LoVo (cell line): ENCODE results near the gene CACNA1F.

ENCODE experiments used
- DNase-seq: peaks from one replicate; pipeline ENCODE4 v3.0.0-alpha.2; 2016; ENCODE audit warnings: low spot score

The CACNA1F gene

GRCh38 chrX:49233176-49233575 is at the start of gene CACNA1F:
CACNA1F (minus strand) TSS chrX:49233340; CDS start chrX:49233309, 31 bp downstream.
- no peak for DNase-seq

- DNase-seq: no peak
Measured at GRCh38 chrX:49282647-49283011, 49.5 kb upstream of the CACNA1F start.

GRCh38 chrX:49278081-49278480 is 44.9 kb upstream of the CACNA1F start:
- no peak for DNase-seq

GRCh38 chrX:49277535-49277830 is 44.3 kb upstream of the CACNA1F start:
- no peak for DNase-seq

GRCh38 chrX:49276671-49277534 is 43.8 kb upstream of the CACNA1F start:
- DNase-seq: no peak

- DNase-seq: no peak
Measured at GRCh38 chrX:49276207-49276606, 43.1 kb upstream of the CACNA1F start.

- DNase-seq: no peak
Measured at GRCh38 chrX:49273181-49273727, 40.1 kb upstream of the CACNA1F start.

DNA sequence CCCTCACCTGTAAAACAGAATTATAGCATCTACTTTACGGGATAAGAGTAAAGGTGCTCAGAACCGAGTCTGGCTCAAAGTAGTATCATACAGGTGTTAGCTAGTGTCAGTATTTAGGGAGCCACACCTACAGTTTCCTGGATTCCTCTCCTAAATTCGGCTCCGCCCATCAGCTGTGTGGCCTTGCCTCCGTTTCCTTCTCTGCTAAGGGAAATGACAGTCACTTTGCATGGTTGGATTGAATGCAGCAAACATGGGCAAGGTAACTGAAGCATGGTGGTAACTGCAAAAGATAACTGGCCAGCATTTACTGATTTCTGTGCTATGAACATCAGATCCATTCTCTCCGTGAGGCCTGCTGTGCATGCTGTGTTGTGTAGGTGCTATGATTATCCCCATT is 39.3 kb upstream of the CACNA1F start:
- DNase-seq: no peak

DNA sequence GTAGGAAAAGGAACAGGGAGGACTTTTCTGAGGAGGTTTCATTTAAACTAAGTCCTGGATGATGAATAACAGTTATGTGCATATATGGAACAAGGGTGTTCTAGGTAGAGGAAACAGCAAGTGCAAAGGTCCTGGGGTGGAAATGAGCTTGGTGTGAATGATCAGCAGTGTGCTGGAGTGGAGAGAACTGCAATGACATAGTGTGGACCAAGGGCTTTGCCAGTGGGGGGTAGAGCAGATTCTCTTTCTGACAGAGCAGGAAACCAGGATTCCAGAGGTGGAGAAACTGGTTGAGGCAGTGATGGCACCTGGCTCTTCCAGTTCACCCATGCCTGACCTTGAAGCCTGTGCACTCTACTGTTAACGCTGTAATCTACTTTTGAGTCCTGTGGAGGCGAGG is 38.2 kb upstream of the CACNA1F start:
- no peak for DNase-seq

DNA sequence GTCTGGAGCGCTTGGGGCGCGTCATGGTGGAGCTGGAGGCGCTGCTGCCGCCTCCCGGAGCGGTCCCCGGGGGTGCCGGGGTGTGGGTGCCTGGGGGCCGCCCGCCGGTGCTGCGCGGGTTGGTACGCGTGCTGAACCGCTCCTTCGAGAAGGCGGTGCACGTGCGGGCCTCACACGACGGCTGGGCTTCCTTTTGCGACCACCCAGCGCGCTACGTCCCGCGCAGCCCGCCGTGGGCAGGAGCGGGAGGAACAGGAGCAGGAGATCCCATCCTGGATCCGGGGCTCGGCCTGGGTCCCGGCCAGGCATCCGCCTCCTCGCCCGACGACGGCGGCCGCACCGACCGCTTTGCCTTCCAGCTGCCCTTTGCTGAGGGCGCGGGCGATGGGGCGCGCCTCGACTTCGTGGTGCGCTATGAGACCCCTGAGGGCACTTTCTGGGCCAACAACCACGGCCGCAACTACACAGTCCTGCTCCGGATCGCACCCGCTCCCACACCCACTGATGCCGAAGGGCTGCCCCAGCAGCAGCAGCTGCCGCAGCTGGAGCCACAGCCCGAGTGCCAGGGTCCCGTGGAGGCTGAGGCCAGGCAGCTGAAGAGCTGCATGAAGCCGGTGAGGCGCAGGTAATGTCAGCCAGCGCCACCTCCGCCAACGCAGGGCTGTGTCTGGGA is 37.2 kb upstream of the CACNA1F start:
- no peak for DNase-seq

DNA sequence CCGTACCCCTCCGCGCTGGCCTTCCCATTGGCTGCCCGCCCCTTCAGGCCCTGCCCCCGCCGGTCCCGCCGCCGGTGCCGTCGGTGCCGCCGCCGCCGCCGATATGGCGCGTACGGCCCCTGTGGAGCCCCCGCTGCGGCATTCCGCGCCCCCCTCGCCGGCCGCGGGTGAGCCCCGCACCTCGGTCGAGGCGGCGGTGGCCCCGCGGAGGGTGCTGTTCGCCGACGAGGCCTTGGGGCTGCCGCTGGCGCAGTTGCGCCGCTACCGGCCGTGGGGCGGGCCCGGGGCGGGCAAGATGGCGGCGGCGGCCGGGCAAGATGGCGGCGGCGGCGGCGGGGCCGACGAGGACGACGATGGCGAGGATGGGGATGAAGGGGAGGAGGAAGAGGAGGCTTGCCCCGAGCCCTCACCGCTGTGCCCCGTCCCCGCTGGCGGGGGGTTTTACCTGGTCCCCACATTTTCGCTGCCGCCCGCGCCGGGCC is 36.7 kb upstream of the CACNA1F start, which contains the start of gene PPP1R3F:
Gene PPP1R3F, plus strand, starts transcription at position 27 of the 482 bp plus-strand sequence. Its CDS starts 77 bp downstream, at position 104.
- no peak for DNase-seq

DNA sequence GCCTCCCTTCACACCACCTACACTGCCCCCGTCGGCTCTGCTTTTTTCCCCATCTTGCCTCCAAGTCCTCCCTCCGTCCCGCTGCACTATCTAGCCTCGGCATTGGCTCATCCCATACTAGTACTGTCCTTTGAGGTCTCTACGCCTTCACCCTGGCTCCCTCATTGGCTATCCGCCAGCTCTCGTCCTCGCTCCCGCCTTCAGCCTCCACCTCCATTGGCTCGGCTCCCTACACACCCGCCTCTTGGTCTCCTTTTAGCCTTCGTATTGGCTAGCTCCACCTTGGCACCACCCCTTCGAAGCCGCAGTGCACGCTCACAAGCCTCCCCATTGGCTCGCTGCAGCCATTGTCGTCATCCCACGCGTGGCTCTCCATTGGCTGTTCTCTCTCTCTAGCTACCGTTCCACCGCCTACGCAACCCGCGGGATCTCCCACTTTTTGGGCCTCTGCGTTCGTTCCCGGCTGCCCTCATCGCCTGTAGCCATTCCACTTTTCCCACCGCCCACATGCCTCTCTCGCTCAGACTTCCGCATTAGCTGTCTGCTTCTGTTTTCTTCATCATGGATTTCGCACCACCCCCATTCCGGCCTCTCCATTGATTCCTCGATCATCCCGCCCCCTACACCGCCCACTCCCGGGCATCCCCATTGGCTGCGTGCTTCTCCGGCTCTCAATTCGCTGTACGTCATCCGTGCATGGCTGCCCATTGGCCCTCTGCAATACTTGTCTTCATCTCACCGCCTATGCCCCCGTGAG is 36.0 kb upstream of the CACNA1F start:
- DNase-seq: peak; percentile 92

DNA sequence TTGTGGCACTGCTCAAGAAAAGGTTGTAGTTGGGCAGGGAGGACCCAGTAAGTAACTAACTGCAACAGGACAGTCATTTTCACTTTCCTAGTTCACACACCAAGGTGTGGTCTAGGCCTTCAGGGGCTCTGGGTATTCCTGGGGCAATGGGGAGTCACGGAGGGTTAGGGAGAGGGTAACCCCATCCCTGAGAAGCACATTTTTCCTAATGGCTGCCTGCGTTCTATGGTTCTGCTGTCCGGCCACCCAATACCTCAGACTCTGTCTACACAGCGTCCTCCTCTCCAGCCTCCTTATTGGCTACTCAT is 35.5 kb upstream of the CACNA1F start:
- DNase-seq: no peak

GRCh38 chrX:49266523-49267445 is 33.6 kb upstream of the CACNA1F start:
- DNase-seq: no peak

- DNase-seq: no peak
Measured at GRCh38 chrX:49264460-49264859, 31.3 kb upstream of the CACNA1F start, which contains the start of gene FOXP3. FOXP3 (minus strand) TSS chrX:49264710; CDS start chrX:49258505, 6,205 bp downstream.

DNA sequence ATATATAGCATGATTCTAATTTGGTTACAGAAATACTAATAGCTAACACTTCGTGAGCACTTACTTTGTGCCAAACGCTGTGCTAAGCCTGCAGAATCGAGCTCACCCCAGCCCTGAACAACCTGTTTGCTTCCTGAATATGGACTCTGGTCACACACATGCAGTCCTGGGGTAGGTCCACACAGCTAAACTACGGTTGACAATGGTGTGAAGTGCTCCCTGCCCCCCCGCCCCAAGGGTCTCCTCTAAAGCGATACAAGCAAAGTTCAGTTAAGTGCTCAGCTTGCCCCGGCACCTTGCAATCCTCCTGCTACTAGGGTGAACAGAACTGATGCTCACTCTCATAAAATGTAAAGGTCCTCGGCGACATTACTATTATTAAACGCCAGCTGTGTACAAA is 30.5 kb upstream of the CACNA1F start:
- DNase-seq: no peak

DNA sequence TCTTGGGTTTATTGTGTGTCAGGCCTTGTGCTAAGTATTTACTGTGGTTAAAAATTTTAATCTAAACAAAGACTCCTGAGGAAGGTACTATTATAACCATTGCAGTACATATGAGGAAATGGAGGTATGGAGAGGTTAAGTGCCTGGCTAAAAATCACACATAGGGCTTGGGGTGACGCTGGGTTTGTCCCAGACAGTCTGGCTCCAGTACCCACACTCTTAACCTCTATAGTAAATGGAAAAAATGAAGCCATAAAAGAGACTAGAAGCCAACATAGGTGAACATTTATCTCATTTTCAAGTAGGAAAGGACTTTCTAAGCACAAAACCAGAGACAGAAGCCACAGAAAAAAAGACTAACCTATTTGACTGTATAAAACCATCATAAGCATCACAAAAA is 29.5 kb upstream of the CACNA1F start:
- DNase-seq: no peak

- no peak for DNase-seq
Measured at GRCh38 chrX:49260221-49260985, 27.3 kb upstream of the CACNA1F start.

DNA sequence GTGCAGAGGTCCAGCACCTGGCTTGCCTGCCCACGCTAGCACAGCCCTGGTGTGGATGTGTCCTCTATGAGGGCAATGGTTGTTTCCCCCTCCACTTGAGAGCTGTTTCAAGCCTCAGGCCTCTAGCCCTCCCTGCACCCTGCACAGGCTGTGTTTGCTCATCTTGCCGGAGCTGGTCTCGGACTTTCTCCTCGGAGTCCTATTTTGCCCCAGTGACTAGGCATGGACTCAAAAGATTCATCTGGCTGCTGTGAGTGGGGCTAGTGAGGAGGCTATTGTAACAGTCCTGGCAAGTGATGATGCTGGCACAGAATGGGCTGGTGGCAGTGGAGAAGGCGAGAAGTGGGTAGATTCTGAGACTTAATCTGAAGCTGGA is 25.6 kb upstream of the CACNA1F start:
- no peak for DNase-seq

DNA sequence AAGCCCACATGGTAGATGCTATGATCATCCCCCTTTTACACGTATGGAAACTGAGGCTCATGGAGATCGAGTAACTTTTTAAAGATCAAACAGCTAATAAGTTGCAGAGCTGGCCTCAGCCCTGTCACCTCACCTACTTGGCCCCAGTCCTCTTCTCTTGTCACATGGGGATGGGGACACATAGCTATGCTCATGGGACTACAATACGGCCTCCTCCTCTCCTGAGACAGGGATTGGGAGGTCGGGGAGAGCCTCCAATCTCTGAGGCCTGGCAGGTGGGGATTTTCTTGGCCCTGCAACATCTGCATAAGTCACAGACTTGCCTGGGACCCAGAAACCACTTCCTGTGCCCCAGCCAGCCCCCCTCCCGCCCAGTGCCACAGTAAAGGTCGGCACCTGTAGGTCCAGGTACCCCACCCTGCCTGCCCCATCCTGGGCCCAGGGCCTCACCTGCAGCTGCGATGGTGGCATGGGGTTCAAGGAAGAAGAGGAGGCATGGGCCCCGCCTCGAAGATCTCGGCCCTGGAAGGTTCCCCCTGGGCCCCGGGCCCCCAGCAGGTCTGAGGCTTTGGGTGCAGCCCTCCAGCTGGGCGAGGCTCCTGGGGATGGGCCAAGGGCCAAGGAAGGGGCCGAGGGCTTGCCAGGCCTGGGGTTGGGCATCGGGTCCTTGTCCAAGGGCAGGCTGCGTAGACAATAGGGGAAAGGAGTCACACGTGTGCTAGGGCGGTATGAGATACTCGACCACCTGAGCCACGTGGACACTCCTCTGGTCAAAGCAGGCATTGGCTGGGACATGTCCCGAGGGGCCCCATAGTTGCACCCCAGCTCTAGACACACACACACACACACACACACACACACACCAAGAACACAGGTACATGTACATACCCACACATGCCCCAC is 25.0 kb upstream of the CACNA1F start:
- DNase-seq: no peak
